CD14-positive monocyte (primary cell): ENCODE results near the gene DNAJC6. TPM values are rescaled to one million over a fixed set of nuclear protein-coding genes. Genes with fewer than 3 reads are reported as not detected.

Source experiments
- DNase-seq, 3 donors: peaks; one replicate each; pipeline ENCODE4 v3.0.0-alpha.2; 2011 to 2022
- H2AFZ ChIP-seq: 2 replicates; pipeline ENCODE4 v1.6.0; 2012; ENCODE audit warnings: mild to moderate bottlenecking, low read depth, low read length, inconsistent platforms; ENCODE audit not compliant: insufficient read depth, poor library complexity, severe bottlenecking
- H3K27ac ChIP-seq, 2 donors: 1 replicate in 1 of 2; 2 replicates in 1 of 2; pipeline ENCODE4 v1.5.1; 2012 to 2013; ENCODE audit warnings: low read length in 2 of 2, control low read depth in 1 of 2, inconsistent platforms in 1 of 2, low read depth in 1 of 2, mild to moderate bottlenecking in 1 of 2
- H3K27me3 ChIP-seq, 2 donors: one replicate each; pipeline versions ENCODE4 v1.6.0 to v1.6.1; 2011 to 2013; ENCODE audit warnings: low read length in 2 of 2; ENCODE audit not compliant: control insufficient read depth in 2 of 2, insufficient read depth in 2 of 2
- H3K36me3 ChIP-seq, 2 donors: replicated peaks in 1 of 2; 1 replicate in 1 of 2; 2 replicates in 1 of 2; pipeline versions ENCODE4 v1.5.1 to v1.6.1; 2012 to 2013; ENCODE audit warnings: low read length in 2 of 2, control low read depth in 1 of 2, inconsistent platforms in 1 of 2, mild to moderate bottlenecking in 1 of 2; ENCODE audit not compliant: insufficient read depth in 2 of 2, control insufficient read depth in 1 of 2
- H3K4me1 ChIP-seq, 2 donors: 1 replicate in 1 of 2; 2 replicates in 1 of 2; pipeline versions ENCODE4 v1.5.1 to v1.6.1; 2012 to 2013; ENCODE audit warnings: low read length in 2 of 2, control low read depth in 1 of 2, inconsistent platforms in 1 of 2, mild to moderate bottlenecking in 1 of 2, moderate library complexity in 1 of 2; ENCODE audit not compliant: insufficient read depth in 2 of 2, control insufficient read depth in 1 of 2
- H3K4me2 ChIP-seq: replicated peaks from 2 replicates; pipeline ENCODE3; 2012; ENCODE audit warnings: low read length, moderate library complexity, mild to moderate bottlenecking; ENCODE audit not compliant: poor library complexity, severe bottlenecking; ENCODE audit errors: extremely low read depth
- H3K4me3 ChIP-seq, 3 experiments: fragments of 200-600 bp in 1 of 3; sonication (generic) in 1 of 3; replicated peaks in 1 of 3; 1 replicate in 2 of 3; 2 replicates in 1 of 3; pipeline ENCODE4 v1.5.1; 2011 to 2013; ENCODE audit warnings: low read length in 3 of 3, mild to moderate bottlenecking in 3 of 3, control low read depth in 2 of 3, low read depth in 2 of 3, inconsistent platforms in 1 of 3, moderate library complexity in 1 of 3
- H3K79me2 ChIP-seq: 2 replicates; pipeline ENCODE4 v1.6.0; 2012; ENCODE audit warnings: mild to moderate bottlenecking, control low read depth, inconsistent platforms, low read length, moderate library complexity; ENCODE audit not compliant: insufficient read depth
- H3K9ac ChIP-seq: 2 replicates; pipeline ENCODE4 v1.6.0; 2017; ENCODE audit warnings: low read length, mild to moderate bottlenecking; ENCODE audit not compliant: insufficient read depth, poor library complexity, severe bottlenecking
- H3K9me3 ChIP-seq, 2 donors: replicated peaks in 1 of 2; 1 replicate in 1 of 2; 2 replicates in 1 of 2; pipeline versions ENCODE4 v1.5.1 to v1.6.1; 2012 to 2013; ENCODE audit warnings: low read length in 2 of 2, control low read depth in 1 of 2; ENCODE audit not compliant: control insufficient read depth in 1 of 2, insufficient read depth in 1 of 2
- H4K20me1 ChIP-seq: 2 replicates; pipeline ENCODE4 v1.6.0; 2012; ENCODE audit warnings: mild to moderate bottlenecking, low read length, control low read depth, moderate library complexity; ENCODE audit not compliant: insufficient read depth
- H3K27ac Mint-ChIP-seq, 7 donors: one replicate each; pipeline ENCODE4 v1.8.0; 2020; ENCODE audit warnings: mild to moderate bottlenecking in 7 of 7, mixed read lengths in 7 of 7, moderate library complexity in 6 of 7, inconsistent platforms in 2 of 7
- H3K27me3 Mint-ChIP-seq, 3 donors: one replicate each; pipeline ENCODE4 v1.8.0; 2021 to 2022; ENCODE audit warnings: low read depth in 3 of 3, mild to moderate bottlenecking in 3 of 3, mixed read lengths in 3 of 3, moderate library complexity in 3 of 3, inconsistent platforms in 1 of 3
- H3K36me3 Mint-ChIP-seq, 2 donors: one replicate each; pipeline ENCODE4 v1.8.0; 2020; ENCODE audit warnings: mixed read lengths in 2 of 2, inconsistent platforms in 1 of 2, mild to moderate bottlenecking in 1 of 2
- H3K4me1 Mint-ChIP-seq: one replicate; pipeline ENCODE4 v1.8.0; 2020; ENCODE audit warnings: mild to moderate bottlenecking, mixed read lengths
- H3K4me3 Mint-ChIP-seq, 2 donors: one replicate each; pipeline ENCODE4 v1.8.0; 2020; ENCODE audit warnings: mild to moderate bottlenecking in 2 of 2, mixed read lengths in 2 of 2, moderate library complexity in 1 of 2
- H3K9me3 Mint-ChIP-seq, 7 donors: one replicate each; pipeline ENCODE4 v1.8.0; 2020 to 2022; ENCODE audit warnings: mixed read lengths in 7 of 7, mild to moderate bottlenecking in 6 of 7, moderate library complexity in 6 of 7, inconsistent platforms in 2 of 7
- CTCF ChIP-seq: fragments of 200-600 bp; IDR thresholded peaks from one replicate; pipeline ENCODE4 v1.8.0; 2022; ENCODE audit warnings: antibody characterized with exemption, mild to moderate bottlenecking
- WGBS: methylation state at CpG from one replicate; pipeline ENCODE4 v1.1.5; 2013; ENCODE audit warnings: missing lambda C conversion rate; ENCODE audit not compliant: insufficient coverage; 5-methylcytosine and 5-hydroxymethylcytosine counted together
- intact Hi-C, 2 donors: fragments of 100-400 bp; cut with micrococcal nuclease; formaldehyde crosslinking; loops; one replicate each; pipeline versions ENCODE4 v1.15.0 to v1.15.1; 2023
- polyA plus RNA-seq, 3 donors: library from polyadenylated mRNA; depleted of rRNA in 1 of 3; unstranded in 2 of 3; stranded (reverse) in 1 of 3; fragments of 300-500 nt in 2 of 3; fragments of >200 nt in 1 of 3; fragmentation: Illumina TruSeq in 2 of 3; gene quantifications; 1 replicate in 2 of 3; 2 replicates in 1 of 3; pipeline ENCODE4 v1.2.3, GENCODE V29; 2012 to 2021

The DNAJC6 gene
- polyA plus RNA-seq, 3 donors: 0.05 TPM; not detected in 2

GRCh38 chr1:65357291-65357960, 48.1 kb downstream of the DNAJC6 start:
- peaks cover 0 to 4% (median 0%) of the 10 kb centered on the region in 7 donors for H3K9me3 Mint-ChIP-seq
- H3K27me3 ChIP-seq: no peaks in the 10 kb centered on the region
- H3K27me3 Mint-ChIP-seq: peaks cover 0 to 1% (median 0%) of the 10 kb centered on the region in 3 donors
- no peak overlapping the region for H3K4me2 ChIP-seq
- no peaks in the 10 kb centered on the region for H3K9me3 ChIP-seq
- no peaks in the 10 kb centered on the region for H3K36me3 ChIP-seq
- H3K4me1 ChIP-seq: no peaks in the 10 kb centered on the region
- WGBS: 74% methylated on average over 3 of the region's 6 CpGs
- no peaks in the 10 kb centered on the region for H3K79me2 ChIP-seq
- H3K9ac ChIP-seq: no peak overlapping the region
- no peak overlapping the region for H3K4me3 Mint-ChIP-seq
- no peak overlapping the region for H3K27ac ChIP-seq
- no peak overlapping the region for H2AFZ ChIP-seq
- intact Hi-C loops: no loop called here
- no peaks in the 10 kb centered on the region for H3K36me3 Mint-ChIP-seq
- DNase-seq: no peak
- H3K27ac Mint-ChIP-seq: no peak overlapping the region
- no peaks in the 10 kb centered on the region for H4K20me1 ChIP-seq
- H3K4me3 ChIP-seq: no peak overlapping the region
- no peak for TF ChIP-seq CTCF
- H3K4me1 Mint-ChIP-seq: no peaks in the 10 kb centered on the region

DNA sequence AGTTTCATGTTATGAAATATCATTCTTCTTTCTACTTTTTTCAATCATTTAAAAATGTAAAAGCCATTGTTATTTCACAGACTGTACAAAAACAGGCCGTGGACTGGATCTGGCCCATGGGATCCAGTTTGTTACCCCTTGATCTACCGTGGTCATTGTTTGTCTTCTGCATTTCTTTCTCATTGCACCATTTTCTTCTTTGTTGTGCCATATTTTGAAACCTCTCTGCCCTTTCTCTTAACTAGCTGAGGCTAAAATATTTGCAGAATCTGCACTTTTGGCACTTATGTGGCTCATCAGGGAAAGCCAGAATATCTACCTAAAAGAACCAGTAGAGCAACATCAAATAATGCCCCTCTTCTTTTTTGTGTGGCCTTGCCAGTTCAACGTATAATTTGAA, 50.5 kb downstream of the DNAJC6 start:
- no peak overlapping the region for H3K9ac ChIP-seq
- Mint-ChIP-seq H3K9me3 (peaks cover 0 to 4% (median 0%) of the 10 kb centered on the region in 7 donors), H3K27me3 (peaks cover 0 to 2% (median 0%) of the 10 kb centered on the region in 3 donors), H3K36me3 (no peaks in the 10 kb centered on the region), H3K4me1 (no peaks in the 10 kb centered on the region), H3K4me3 (no peak overlapping the region), H3K27ac (no peak overlapping the region)
- no peak overlapping the region for H3K27ac ChIP-seq
- no peak for TF ChIP-seq CTCF
- H2AFZ ChIP-seq: no peak overlapping the region
- no peaks in the 10 kb centered on the region for H4K20me1 ChIP-seq
- no peaks in the 10 kb centered on the region for H3K36me3 ChIP-seq
- H3K4me2 ChIP-seq: no peak overlapping the region
- H3K4me3 ChIP-seq: no peak overlapping the region
- 91% methylated on average over 2 of the region's 3 CpGs for WGBS
- no peaks in the 10 kb centered on the region for H3K9me3 ChIP-seq
- no peaks in the 10 kb centered on the region for H3K4me1 ChIP-seq
- intact Hi-C loops: no loop called here
- no peak for DNase-seq
- H3K27me3 ChIP-seq: no peaks in the 10 kb centered on the region
- no peaks in the 10 kb centered on the region for H3K79me2 ChIP-seq
